ENCODE results near the gene LTBP1. TPM values are rescaled to one million over a fixed set of nuclear protein-coding genes. Genes with fewer than 3 reads are reported as not detected.

LTBP1 gene
- total RNA-seq, 2 donors from 2014 or later, result 19.4 to 23.1 TPM

DNA sequence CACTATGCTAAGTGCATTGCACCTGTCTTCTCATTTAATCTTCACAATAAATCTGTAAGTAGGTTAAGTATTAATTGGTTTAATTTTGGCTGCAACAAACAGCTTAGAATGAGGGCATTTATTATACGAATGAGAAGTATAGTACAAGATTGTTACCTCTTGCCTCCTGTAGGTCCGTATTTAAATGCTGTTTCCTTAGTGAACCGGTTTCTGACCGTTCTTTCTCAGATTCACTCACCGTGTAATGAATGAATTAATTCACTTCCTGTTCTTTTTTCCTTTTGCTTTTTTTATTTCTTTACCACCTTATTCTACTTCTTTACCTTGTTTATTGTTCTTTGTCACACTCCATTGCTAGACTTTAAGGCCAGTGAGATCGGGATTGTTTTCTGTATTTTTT lies 375.9 kb downstream of the LTBP1 start:
- H3K27me3 ChIP-seq, result no peaks in the 10 kb centered on the region
- no peaks in the 10 kb centered on the region for H3K9me3 ChIP-seq
- H3K4me3 ChIP-seq, result no peak overlapping the region
- no peak overlapping the region for H3K9ac ChIP-seq (ENCODE audit: low read depth in 2 of 2, low read length in 2 of 2)
- intact Hi-C loops (cut with DNase I), result no loop called here
- no peaks in the 10 kb centered on the region for H3K36me3 ChIP-seq
- no peak overlapping the region for H3K27ac ChIP-seq
- no peak for DNase-seq
- H3K4me1 ChIP-seq, result no peaks in the 10 kb centered on the region
- TF ChIP-seq, protein P1, sequence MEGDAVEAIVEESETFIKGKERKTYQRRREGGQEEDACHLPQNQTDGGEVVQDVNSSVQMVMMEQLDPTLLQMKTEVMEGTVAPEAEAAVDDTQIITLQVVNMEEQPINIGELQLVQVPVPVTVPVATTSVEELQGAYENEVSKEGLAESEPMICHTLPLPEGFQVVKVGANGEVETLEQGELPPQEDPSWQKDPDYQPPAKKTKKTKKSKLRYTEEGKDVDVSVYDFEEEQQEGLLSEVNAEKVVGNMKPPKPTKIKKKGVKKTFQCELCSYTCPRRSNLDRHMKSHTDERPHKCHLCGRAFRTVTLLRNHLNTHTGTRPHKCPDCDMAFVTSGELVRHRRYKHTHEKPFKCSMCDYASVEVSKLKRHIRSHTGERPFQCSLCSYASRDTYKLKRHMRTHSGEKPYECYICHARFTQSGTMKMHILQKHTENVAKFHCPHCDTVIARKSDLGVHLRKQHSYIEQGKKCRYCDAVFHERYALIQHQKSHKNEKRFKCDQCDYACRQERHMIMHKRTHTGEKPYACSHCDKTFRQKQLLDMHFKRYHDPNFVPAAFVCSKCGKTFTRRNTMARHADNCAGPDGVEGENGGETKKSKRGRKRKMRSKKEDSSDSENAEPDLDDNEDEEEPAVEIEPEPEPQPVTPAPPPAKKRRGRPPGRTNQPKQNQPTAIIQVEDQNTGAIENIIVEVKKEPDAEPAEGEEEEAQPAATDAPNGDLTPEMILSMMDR (IDR thresholded peaks at IDR 0.05), result no peak

DNA sequence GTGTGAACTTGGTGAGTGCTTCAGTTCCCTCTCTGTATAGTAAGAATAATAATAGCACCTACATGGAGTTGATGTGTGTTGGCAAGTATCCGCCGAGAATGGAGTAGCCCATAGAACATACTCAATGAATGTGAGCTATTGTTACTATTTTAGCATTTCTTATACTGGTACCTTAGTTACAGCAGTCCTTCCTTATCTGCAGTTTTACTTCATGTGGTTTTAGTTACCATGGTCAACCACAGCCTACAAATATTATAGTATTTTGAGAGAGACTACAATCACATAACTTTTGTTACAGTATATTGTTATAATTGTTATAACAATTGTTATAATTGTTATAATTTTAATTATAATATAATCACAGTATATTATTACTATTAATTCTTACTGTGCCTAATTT lies 377.2 kb downstream of the LTBP1 start:
- Histone ChIP-seq H3K4me1 (no peaks in the 10 kb centered on the region), H3K4me3 (no peak overlapping the region), H3K27me3 (no peaks in the 10 kb centered on the region), H3K9ac (ENCODE audit: low read depth in 2 of 2, low read length in 2 of 2) (no peak overlapping the region), H3K36me3 (no peaks in the 10 kb centered on the region), H3K9me3 (no peaks in the 10 kb centered on the region), H3K27ac (no peak overlapping the region)
- TF ChIP-seq, protein P1 (IDR thresholded peaks at IDR 0.05), result no peak
- no peak for DNase-seq
- intact Hi-C loops (cut with DNase I), result no loop called here

DNA sequence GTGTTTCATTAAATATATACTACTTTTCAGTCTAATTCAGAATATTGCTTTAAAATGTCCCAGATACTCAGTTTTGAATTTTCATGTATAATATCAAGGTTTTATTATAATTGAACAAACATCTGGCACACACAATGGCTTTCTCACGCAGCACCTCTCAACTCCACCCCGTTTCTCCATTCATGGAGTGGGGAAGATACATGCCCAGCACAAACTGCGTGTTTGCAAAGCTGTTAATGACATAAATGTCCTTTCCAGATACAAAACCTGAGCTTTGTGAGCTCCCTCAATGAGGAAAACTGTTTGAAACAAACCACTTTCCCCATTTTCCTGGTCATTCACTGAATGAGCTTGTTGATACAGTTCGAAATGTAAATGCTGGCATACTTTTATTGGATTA lies 379.3 kb downstream of the LTBP1 start:
- Histone ChIP-seq H3K4me3 (no peak overlapping the region), H3K36me3 (no peaks in the 10 kb centered on the region), H3K9me3 (no peaks in the 10 kb centered on the region), H3K9ac (ENCODE audit: low read depth in 2 of 2, low read length in 2 of 2) (no peak overlapping the region), H3K27ac (no peak overlapping the region), H3K4me1 (no peaks in the 10 kb centered on the region), H3K27me3 (no peaks in the 10 kb centered on the region)
- intact Hi-C loops (cut with DNase I), result no loop called here
- TF ChIP-seq, protein P1 (IDR thresholded peaks at IDR 0.05), result no peak
- no peak for DNase-seq

DNA sequence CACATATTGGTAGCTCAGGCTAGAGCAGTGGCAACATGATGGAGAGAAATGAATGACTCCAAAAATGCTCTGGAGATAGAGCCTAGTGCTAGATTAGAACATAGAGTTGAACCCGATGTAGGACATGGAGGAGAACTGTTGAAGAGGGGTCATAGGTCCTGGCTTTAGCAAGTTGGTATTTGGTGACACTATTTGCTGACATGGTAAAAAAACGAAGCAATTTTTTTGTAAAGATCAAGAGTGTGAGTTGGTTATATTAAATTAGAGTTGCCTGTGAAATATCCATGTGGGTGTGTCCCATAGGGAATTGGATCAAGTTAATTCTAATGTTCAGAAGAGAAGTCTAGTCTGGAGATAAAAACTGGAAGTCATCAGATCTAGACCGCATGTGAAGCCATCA lies 386.7 kb downstream of the LTBP1 start:
- Histone ChIP-seq H3K36me3 (no peaks in the 10 kb centered on the region), H3K9me3 (no peaks in the 10 kb centered on the region), H3K4me3 (no peak overlapping the region), H3K27me3 (no peaks in the 10 kb centered on the region), H3K9ac (ENCODE audit: low read depth in 2 of 2, low read length in 2 of 2) (no peak overlapping the region), H3K27ac (no peak overlapping the region), H3K4me1 (no peaks in the 10 kb centered on the region)
- TF ChIP-seq, protein P1 (IDR thresholded peaks at IDR 0.05), result no peak
- intact Hi-C loops (cut with DNase I), result no loop called here
- DNase-seq, result no peak

DNA sequence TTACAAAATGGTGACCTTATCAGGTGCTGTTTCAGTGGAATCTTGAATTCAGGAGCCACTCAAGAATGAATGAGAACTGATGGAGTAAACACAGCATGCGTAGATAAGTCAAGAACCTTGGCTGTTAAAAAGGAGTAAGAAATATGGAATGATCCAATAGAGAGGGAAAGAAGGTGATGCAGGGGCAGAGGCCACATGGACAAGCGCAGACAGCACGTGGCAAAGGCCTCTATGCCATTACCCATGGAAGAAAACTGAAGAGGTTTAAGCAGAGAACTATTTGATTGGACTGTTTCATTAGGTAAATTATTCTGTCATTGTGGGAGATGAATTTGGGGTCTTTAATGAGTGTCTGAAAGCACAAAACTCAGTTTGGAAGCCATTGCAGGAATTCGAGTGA lies 387.3 kb downstream of the LTBP1 start:
- Histone ChIP-seq H3K9ac (ENCODE audit: low read depth in 2 of 2, low read length in 2 of 2) (no peak overlapping the region), H3K36me3 (no peaks in the 10 kb centered on the region), H3K27ac (no peak overlapping the region), H3K4me1 (no peaks in the 10 kb centered on the region), H3K9me3 (no peaks in the 10 kb centered on the region), H3K27me3 (no peaks in the 10 kb centered on the region), H3K4me3 (no peak overlapping the region)
- no peak for DNase-seq
- intact Hi-C loops (cut with DNase I), result no loop called here
- TF ChIP-seq, protein P1 (IDR thresholded peaks at IDR 0.05), result no peak

DNA sequence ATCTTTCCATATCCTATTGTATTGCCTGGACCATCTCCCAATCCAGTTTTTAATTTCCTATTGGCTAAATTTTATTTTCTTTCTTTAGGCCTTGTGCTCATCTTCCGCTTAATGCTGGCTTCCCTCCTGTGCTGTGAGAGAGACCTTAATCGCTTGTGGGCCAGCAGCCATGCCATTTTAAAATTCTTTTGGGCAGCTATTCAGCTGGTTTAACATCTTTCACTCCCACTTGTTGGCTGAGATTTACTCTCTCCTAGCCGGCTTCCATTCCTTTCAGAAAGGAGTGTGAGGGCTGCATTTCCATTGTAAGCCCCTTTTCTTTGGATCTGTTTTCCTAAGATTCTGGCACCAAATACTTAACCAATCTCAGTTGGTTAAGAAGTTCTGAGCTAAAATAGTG lies 388.8 kb downstream of the LTBP1 start:
- Histone ChIP-seq H3K4me1 (no peaks in the 10 kb centered on the region), H3K9me3 (no peaks in the 10 kb centered on the region), H3K27ac (no peak overlapping the region), H3K9ac (ENCODE audit: low read depth in 2 of 2, low read length in 2 of 2) (no peak overlapping the region), H3K36me3 (no peaks in the 10 kb centered on the region), H3K27me3 (no peaks in the 10 kb centered on the region), H3K4me3 (no peak overlapping the region)
- TF ChIP-seq, protein P1 (IDR thresholded peaks at IDR 0.05), result no peak
- intact Hi-C loops (cut with DNase I), result no loop called here
- DNase-seq, result no peak
